HepG2 (cell line): ENCODE measurements around the gene SETD2. TPM values are rescaled to one million over a fixed set of nuclear protein-coding genes. Genes with fewer than 3 reads are reported as not detected.

Source experiments
- ATAC-seq: fragments of 200-7000 bp; cut with Tn5 transposase; 3 replicates; pipeline ENCODE4 v1.9.1; 2020; ENCODE audit warnings: mild to moderate bottlenecking, moderate library complexity
- BruUV-seq: library from RNA; stranded (reverse); fragments of 400-500 nt; replicated peaks from 2 replicates; lab custom pipeline; 2021; lab: Mats Ljungman, UMichigan
- CTCF ChIA-PET: fragments of 300-600 bp; formaldehyde crosslinking; extraction: SDS; loops from one replicate; lab custom pipeline; 2021; ENCODE audit warnings: low total read pairs, inconsistent platforms, low intra/inter-chr PET ratio; lab: Yijun Ruan, JAX
- POLR2A ChIA-PET: fragments of 350-600 bp; sonication (Branson Sonifier 250); formaldehyde crosslinking; loops from one replicate; lab custom pipeline; 2020; ENCODE audit warnings: antibody characterized with exemption, inconsistent platforms; lab: Yijun Ruan, JAX
- DNase-seq: peaks from one replicate; pipeline ENCODE4 v3.0.0-alpha.2; 2015; ENCODE audit warnings: low spot score
- FAIRE-seq: peaks from 3 replicates; lab custom pipeline; 2011; peaks lifted over from hg19 to GRCh38; lab: Jason Lieb, UNC
- H2AFZ ChIP-seq: one replicate; pipeline ENCODE4 v1.6.1; 2011; ENCODE audit warnings: low read length, inconsistent platforms
- H3K27ac ChIP-seq: fragments of 300-600 bp; 3 replicates; pipeline ENCODE4 v1.8.0; 2011; ENCODE audit warnings: mixed run types, mild to moderate bottlenecking, mixed read lengths, low read length, inconsistent platforms; ENCODE audit not compliant: insufficient read depth; ENCODE audit errors: extremely low read length
- H3K27me3 ChIP-seq, 2 experiments: fragments of 200-600 bp in 1 of 2; 2 replicates in 1 of 2; 3 replicates in 1 of 2; pipeline versions ENCODE4 v1.6.0 to v1.8.0; 2011; ENCODE audit warnings: low read length in 2 of 2, mild to moderate bottlenecking in 2 of 2, moderate library complexity in 2 of 2, inconsistent platforms in 1 of 2; ENCODE audit not compliant: insufficient read depth in 2 of 2, control insufficient read depth in 1 of 2
- H3K36me3 ChIP-seq, 2 experiments: fragments of 200-600 bp in 1 of 2; replicated peaks in 1 of 2; 2 replicates in 1 of 2; 3 replicates in 1 of 2; pipeline versions ENCODE4 v1.5.1 to v1.8.0; 2011; ENCODE audit warnings: low read length in 2 of 2, inconsistent platforms in 1 of 2; ENCODE audit not compliant: insufficient read depth in 2 of 2, control insufficient read depth in 1 of 2
- H3K4me1 ChIP-seq: 2 replicates; pipeline ENCODE4 v1.5.1; 2012; ENCODE audit warnings: low read length, inconsistent platforms; ENCODE audit not compliant: insufficient read depth
- H3K4me2 ChIP-seq: 2 replicates; pipeline ENCODE4 v1.6.0; 2011; ENCODE audit warnings: low read depth, low read length, inconsistent platforms
- H3K4me3 ChIP-seq, 3 experiments: fragments of 200-600 bp in 1 of 3; sonication (generic), shearing (Covaris generic) in 1 of 3; replicated peaks in 1 of 3; 2 replicates each; pipeline ENCODE4 v1.5.1; 2011 to 2016; ENCODE audit warnings: low read length in 3 of 3, inconsistent platforms in 2 of 3, low read depth in 2 of 3, mild to moderate bottlenecking in 2 of 3, control low read depth in 1 of 3, mixed read lengths in 1 of 3; ENCODE audit not compliant: insufficient read depth in 1 of 3
- H3K79me2 ChIP-seq: one replicate; pipeline ENCODE4 v1.6.1; 2011; ENCODE audit warnings: low read length, inconsistent platforms; ENCODE audit not compliant: insufficient read depth
- H3K9ac ChIP-seq: 2 replicates; pipeline ENCODE4 v1.6.0; 2011; ENCODE audit warnings: mild to moderate bottlenecking, low read depth, low read length, inconsistent platforms; ENCODE audit not compliant: insufficient read depth
- H3K9me3 ChIP-seq: 2 replicates; pipeline ENCODE4 v1.5.1; 2012; ENCODE audit warnings: mild to moderate bottlenecking, low read length
- H4K20me1 ChIP-seq: 2 replicates; pipeline ENCODE4 v1.6.0; 2011; ENCODE audit warnings: inconsistent platforms, mild to moderate bottlenecking, low read length, moderate library complexity; ENCODE audit not compliant: insufficient read depth
- AGO2 ChIP-seq: fragments of 200-400 bp; formaldehyde crosslinking; optimal IDR thresholded peaks from 2 replicates; pipeline ENCODE3; 2017; ENCODE audit warnings: mild to moderate bottlenecking, low read depth, low read length, moderate library complexity
- ESRRA ChIP-seq: sonication (generic); formaldehyde crosslinking; IDR thresholded peaks from 2 replicates; pipeline ENCODE4 v1.5.1; 2020; ENCODE audit warnings: mild to moderate bottlenecking, low read depth, missing genetic modification reagents
- ZNF10 ChIP-seq: sonication (generic); formaldehyde crosslinking; IDR thresholded peaks from 2 replicates; pipeline ENCODE4 v1.4.0; 2020; ENCODE audit warnings: mild to moderate bottlenecking, low read depth, missing genetic modification reagents, borderline replicate concordance
- ZNF879 ChIP-seq: sonication (generic); formaldehyde crosslinking; IDR thresholded peaks from 2 replicates; pipeline ENCODE4 v1.8.1; 2023; ENCODE audit warnings: missing genetic modification reagents
- WGBS: methylation state at CpG from one replicate; pipeline ENCODE4 v1.1.6; 2017; ENCODE audit warnings: low lambda C conversion rate; 5-methylcytosine and 5-hydroxymethylcytosine counted together
- in situ Hi-C: cut with HindIII; loops from 2 replicates; pipeline ENCODE4 v1.10.0; 2017; ENCODE audit warnings: low pct_unique_long_range_greater_than_20kb; ENCODE audit not compliant: extremely low pct_ligation_motif_present
- intact Hi-C: fragments of 100-400 bp; cut with micrococcal nuclease; formaldehyde crosslinking; loops from one replicate; pipeline ENCODE4 v1.10.0; 2022; ENCODE audit not compliant: unreplicated experiment
- polyA plus RNA-seq, 8 experiments: library from polyadenylated mRNA; depleted of rRNA in 3 of 8; stranded (reverse) in 7 of 8; unstranded in 1 of 8; fragments of >200 nt; fragmentation: Illumina TruSeq in 4 of 8; extraction: Trizol in 4 of 8; gene quantifications; 2 replicates each; pipeline versions ENCODE4 v1.2.1 to v1.2.3, GENCODE V29; 2011 to 2016; ENCODE audit warnings: low read depth in 4 of 8, missing spikeins in 1 of 8, mixed read lengths in 1 of 8; ENCODE audit not compliant: insufficient read depth in 1 of 8
- total RNA-seq, 5 experiments: library from RNA; depleted of rRNA; stranded (reverse); fragments of >200 nt; fragmentation: Illumina TruSeq; extraction: Trizol; gene quantifications; 2 replicates each; pipeline ENCODE4 v1.2.3, GENCODE V29; 2016; ENCODE audit warnings: low read depth in 1 of 5
- TF ChIP-seq, protein P1 (sequence below), 2 experiments: fragments of 450-650 bp in 1 of 2; sonication (generic) in 1 of 2; formaldehyde crosslinking in 1 of 2; IDR thresholded peaks; 2 replicates each; pipeline versions ENCODE4 v1.6.1 to v1.8.0; 2016 to 2022; ENCODE audit warnings: antibody characterized with exemption in 1 of 2, mild to moderate bottlenecking in 1 of 2, missing genetic modification reagents in 1 of 2
- TF ChIP-seq, protein P2 (sequence below): sonication (generic); formaldehyde crosslinking; IDR thresholded peaks from 2 replicates; pipeline ENCODE4 v1.5.0; 2020; ENCODE audit warnings: mild to moderate bottlenecking, missing genetic modification reagents, borderline replicate concordance

The SETD2 gene
- total and polyA plus RNA-seq, 2 of the 13 experiments (the other 11 are each of a cell fraction or from before 2014, with no cell fraction given), result 14.2 to 24.2 TPM

DNA sequence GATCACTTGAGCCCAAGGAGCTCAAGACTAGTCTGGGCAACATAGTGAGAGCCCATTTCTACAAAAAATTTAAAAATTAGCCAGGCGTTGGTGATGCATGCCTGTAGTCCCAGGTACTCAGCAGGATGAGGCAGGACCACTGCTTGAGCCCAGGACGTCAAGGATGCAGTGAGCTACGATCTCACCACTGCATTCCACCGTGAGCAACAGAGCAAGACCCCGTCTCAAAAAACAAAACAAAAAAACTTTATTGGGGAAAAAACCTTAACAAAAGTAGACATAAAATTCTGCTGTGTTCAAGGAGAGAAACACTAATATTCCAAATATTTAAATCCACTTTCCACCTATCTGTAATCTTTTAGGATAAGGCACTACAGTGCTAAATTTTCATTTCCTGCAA, 20.8 kb downstream of the SETD2 start:
- in situ Hi-C loops, result no loop called here
- no peak overlapping the region for H3K4me3 ChIP-seq
- no TSS peak for BruUV-seq
- 0 out of 5 replicates have a peak, but pooled peaks cover 0 to 4% of the 10 kb centered on the region in 2 experiments for H3K36me3 ChIP-seq
- ATAC-seq (no peak), DNase-seq (no peak), FAIRE-seq (no peak)
- H3K9me3 ChIP-seq, result no peaks in the 10 kb centered on the region
- no peak overlapping the region for H3K4me2 ChIP-seq
- ChIA-PET POLR2A (no interaction called here), CTCF (no interaction called here)
- intact Hi-C loops, result no loop called here
- no peak overlapping the region for H3K9ac ChIP-seq
- H2AFZ ChIP-seq, result no peak overlapping the region
- H3K4me1 ChIP-seq, result peaks cover 53% of the 10 kb centered on the region
- H3K79me2 ChIP-seq, result peaks cover 88% of the 10 kb centered on the region
- no peaks in the 10 kb centered on the region for H3K27me3 ChIP-seq
- H4K20me1 ChIP-seq, result peaks cover 16% of the 10 kb centered on the region; the same call in 1 of the 2 replicates
- no peak overlapping the region for H3K27ac ChIP-seq
- TF ChIP-seq AGO2 (no peak), ESRRA (CRISPR knock-in tag) (no peak), ZNF10 (CRISPR knock-in tag) (no peak), ZNF879 (CRISPR knock-in tag) (no peak)
- TF ChIP-seq, protein P1, sequence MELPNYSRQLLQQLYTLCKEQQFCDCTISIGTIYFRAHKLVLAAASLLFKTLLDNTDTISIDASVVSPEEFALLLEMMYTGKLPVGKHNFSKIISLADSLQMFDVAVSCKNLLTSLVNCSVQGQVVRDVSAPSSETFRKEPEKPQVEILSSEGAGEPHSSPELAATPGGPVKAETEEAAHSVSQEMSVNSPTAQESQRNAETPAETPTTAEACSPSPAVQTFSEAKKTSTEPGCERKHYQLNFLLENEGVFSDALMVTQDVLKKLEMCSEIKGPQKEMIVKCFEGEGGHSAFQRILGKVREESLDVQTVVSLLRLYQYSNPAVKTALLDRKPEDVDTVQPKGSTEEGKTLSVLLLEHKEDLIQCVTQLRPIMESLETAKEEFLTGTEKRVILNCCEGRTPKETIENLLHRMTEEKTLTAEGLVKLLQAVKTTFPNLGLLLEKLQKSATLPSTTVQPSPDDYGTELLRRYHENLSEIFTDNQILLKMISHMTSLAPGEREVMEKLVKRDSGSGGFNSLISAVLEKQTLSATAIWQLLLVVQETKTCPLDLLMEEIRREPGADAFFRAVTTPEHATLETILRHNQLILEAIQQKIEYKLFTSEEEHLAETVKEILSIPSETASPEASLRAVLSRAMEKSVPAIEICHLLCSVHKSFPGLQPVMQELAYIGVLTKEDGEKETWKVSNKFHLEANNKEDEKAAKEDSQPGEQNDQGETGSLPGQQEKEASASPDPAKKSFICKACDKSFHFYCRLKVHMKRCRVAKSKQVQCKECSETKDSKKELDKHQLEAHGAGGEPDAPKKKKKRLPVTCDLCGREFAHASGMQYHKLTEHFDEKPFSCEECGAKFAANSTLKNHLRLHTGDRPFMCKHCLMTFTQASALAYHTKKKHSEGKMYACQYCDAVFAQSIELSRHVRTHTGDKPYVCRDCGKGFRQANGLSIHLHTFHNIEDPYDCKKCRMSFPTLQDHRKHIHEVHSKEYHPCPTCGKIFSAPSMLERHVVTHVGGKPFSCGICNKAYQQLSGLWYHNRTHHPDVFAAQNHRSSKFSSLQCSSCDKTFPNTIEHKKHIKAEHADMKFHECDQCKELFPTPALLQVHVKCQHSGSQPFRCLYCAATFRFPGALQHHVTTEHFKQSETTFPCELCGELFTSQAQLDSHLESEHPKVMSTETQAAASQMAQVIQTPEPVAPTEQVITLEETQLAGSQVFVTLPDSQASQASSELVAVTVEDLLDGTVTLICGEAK (IDR thresholded peaks at IDR 0.05), result peak; percentile 59; the same call in 1 of the 2 replicates
- TF ChIP-seq, protein P1 (CRISPR knock-in tag; IDR thresholded peaks at IDR 0.05), result peak; percentile 95
- TF ChIP-seq, protein P2, sequence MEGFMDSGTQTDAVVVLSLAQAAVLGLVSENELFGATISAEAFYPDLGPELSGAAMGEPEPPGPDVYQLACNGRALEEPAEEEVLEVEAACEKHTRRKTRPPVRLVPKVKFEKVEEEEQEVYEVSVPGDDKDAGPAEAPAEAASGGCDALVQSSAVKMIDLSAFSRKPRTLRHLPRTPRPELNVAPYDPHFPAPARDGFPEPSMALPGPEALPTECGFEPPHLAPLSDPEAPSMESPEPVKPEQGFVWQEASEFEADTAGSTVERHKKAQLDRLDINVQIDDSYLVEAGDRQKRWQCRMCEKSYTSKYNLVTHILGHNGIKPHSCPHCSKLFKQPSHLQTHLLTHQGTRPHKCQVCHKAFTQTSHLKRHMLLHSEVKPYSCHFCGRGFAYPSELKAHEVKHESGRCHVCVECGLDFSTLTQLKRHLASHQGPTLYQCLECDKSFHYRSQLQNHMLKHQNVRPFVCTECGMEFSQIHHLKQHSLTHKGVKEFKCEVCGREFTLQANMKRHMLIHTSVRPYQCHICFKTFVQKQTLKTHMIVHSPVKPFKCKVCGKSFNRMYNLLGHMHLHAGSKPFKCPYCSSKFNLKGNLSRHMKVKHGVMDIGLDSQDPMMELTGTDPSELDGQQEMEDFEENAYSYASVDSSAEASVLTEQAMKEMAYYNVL (CRISPR knock-in tag), result no peak
- WGBS, result 83% methylated on average over 5 of the region's 5 CpGs
